PC-3 (cell line): ENCODE data around the gene FLCN.

Source experiments
- CTCF ChIP-seq: fragments of 300-600 bp; sonication (generic); conservative IDR thresholded peaks from 2 replicates; pipeline ENCODE4 v1.5.1; 2017; ENCODE audit warnings: antibody characterized with exemption, low read depth, mild to moderate bottlenecking, low read length
- EZH2 ChIP-seq: fragments of 300-600 bp; sonication (generic); IDR thresholded peaks from one replicate; pipeline ENCODE4 v1.6.1; 2017; ENCODE audit warnings: antibody characterized with exemption, mild to moderate bottlenecking, low read length; ENCODE audit not compliant: unreplicated experiment

GRCh38 chr17:17206124-17206912 is 30.6 kb downstream of the FLCN start, which contains the start of gene PLD6:
- TF ChIP-seq CTCF = no peak
- no peak for TF ChIP-seq EZH2
